Measurements from ENCODE around the gene TBL1XR1. TPM values are rescaled to one million over a fixed set of nuclear protein-coding genes. Genes with fewer than 3 reads are reported as not detected.

TBL1XR1 gene
- total and polyA plus RNA-seq, 2 of the 8 experiments (the other 6 are each of a cell fraction or from before 2014, with no cell fraction given), result 28.1 to 147 TPM

DNA sequence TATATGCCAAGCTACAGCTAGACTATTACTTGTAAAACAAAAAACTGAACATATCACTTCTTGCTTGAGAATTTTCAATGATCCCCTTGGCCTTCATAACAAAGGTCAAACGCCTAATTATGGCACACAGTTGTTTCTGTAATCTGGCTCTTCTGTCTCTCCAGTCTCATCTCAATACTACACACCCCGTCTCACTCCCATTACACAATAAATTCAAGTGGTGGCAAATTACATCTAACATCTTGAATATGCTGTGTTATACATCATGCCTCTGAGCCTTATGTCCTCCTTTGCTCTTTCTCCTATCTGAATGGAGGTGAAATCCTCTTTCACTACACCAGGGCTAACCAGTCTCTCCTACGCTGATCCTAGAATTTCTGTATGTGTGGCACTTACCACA, 140.4 kb downstream of the TBL1XR1 start:
- Histone ChIP-seq H3K56ac (replicated peaks; ENCODE audit: insufficient read length, low read depth, low read length) (no peak overlapping the region), H3K23ac (ENCODE audit: insufficient read length) (no peak overlapping the region), H3K4ac (replicated peaks; ENCODE audit: insufficient read length, low read depth, low read length) (no peak overlapping the region), H3K14ac (ENCODE audit: insufficient read length) (no peak overlapping the region), H3K9ac (replicated peaks in 1 of 4; ENCODE audit: extremely low read depth in 1 of 4, low read depth in 3 of 4, low read length in 3 of 4) (no peak overlapping the region; a peak in 1 of 7 replicates), H4K8ac (ENCODE audit: extremely low read depth, insufficient read depth, low read length) (no peak overlapping the region), H3K79me2 (ENCODE audit: control insufficient read depth in 1 of 2, insufficient read depth in 2 of 2, low read length in 2 of 2) (peaks cover 3 to 77% of the 10 kb centered on the region in 2 experiments; a peak in 3 of 4 replicates), H2BK120ac (replicated peaks; ENCODE audit: low read depth, low read length) (no peak overlapping the region), H2AK5ac (ENCODE audit: low read depth, low read length) (no peak overlapping the region), H3K23me2 (ENCODE audit: low read depth, low read length) (no peaks in the 10 kb centered on the region), H3K4me1 (replicated peaks in 1 of 4; ENCODE audit: control insufficient read depth in 3 of 4, insufficient read depth in 4 of 4, low read length in 3 of 4) (peaks cover 0 to 7% (median 0%) of the 10 kb centered on the region in 4 experiments; a peak in 1 of 7 replicates), H2BK15ac (ENCODE audit: low read length) (no peak overlapping the region), H2BK12ac (ENCODE audit: low read depth, low read length) (no peak overlapping the region), H2BK20ac (ENCODE audit: low read length) (no peak overlapping the region), H4K91ac (replicated peaks; ENCODE audit: insufficient read length, low read length) (no peak overlapping the region), H3K4me2 (ENCODE audit: insufficient read depth in 1 of 2, low read depth in 2 of 2, low read length in 2 of 2) (no peak overlapping the region), H3K18ac (ENCODE audit: extremely low read depth, low read length) (no peak overlapping the region), H2BK5ac (ENCODE audit: low read depth, low read length) (no peak overlapping the region), H3K36me3 (ENCODE audit: control insufficient read depth in 2 of 4, insufficient read depth in 4 of 4, low read length in 3 of 4) (peaks cover 0 to 9% (median 2%) of the 10 kb centered on the region in 4 experiments; a peak in 2 of 8 replicates), H3K9me3 (ENCODE audit: insufficient read depth in 2 of 2, low read depth in 1 of 2, low read length in 1 of 2) (no peaks in the 10 kb centered on the region), H3K27me3 (replicated peaks in 1 of 4; ENCODE audit: control insufficient read depth in 3 of 4, extremely low read depth in 1 of 4, insufficient read depth in 3 of 4, low read length in 3 of 4) (no peaks in the 10 kb centered on the region), H4K20me1 (replicated peaks in 1 of 2; ENCODE audit: control insufficient read depth in 1 of 2, insufficient read depth in 2 of 2, low read length in 2 of 2) (peaks cover 0 to 4% of the 10 kb centered on the region in 2 experiments), H2AFZ (ENCODE audit: low read length) (no peak overlapping the region), H3K4me3 (ENCODE audit: extremely low read depth in 1 of 4, insufficient read depth in 2 of 4, low read depth in 3 of 4, low read length in 4 of 4) (no peak overlapping the region), H3K27ac (ENCODE audit: low read depth, low read length) (no peak overlapping the region), H4K5ac (ENCODE audit: insufficient read length, low read depth, low read length) (no peak overlapping the region), H3K79me1 (ENCODE audit: low read depth, low read length) (0 out of 2 replicates have a peak, but pooled peaks cover 4% of the 10 kb centered on the region)
- CTCF ChIA-PET (ENCODE audit: partially characterized antibody), result interaction anchor here (1.8 kb wide), 1 partner anchor 35 kb away, joined by 3 read pairs; no protein-coding TSS in a partner anchor
- DNase-seq (ENCODE audit: low read depth in 1 of 2, low spot score in 2 of 2) (no peak), FAIRE-seq (no peak)
- WGBS, 2 experiments (ENCODE audit: extremely low coverage in 1 of 2, insufficient coverage in 1 of 2, insufficient read length in 1 of 2, insufficient replicate concordance in 2 of 2, low coverage in 1 of 2, low lambda C conversion rate in 2 of 2, missing lambda C conversion rate in 1 of 2), result 88% methylated on average over 3 of the region's 3 CpGs; no CpG with 5 or more reads in 1 of the 2 experiments
- POLR2A ChIA-PET (ENCODE audit: partially characterized antibody), result interaction anchor here (1.3 kb wide), 1 partner anchor 13 kb away, joined by 3 read pairs; no protein-coding TSS in a partner anchor
- TF ChIP-seq CREB1 (IDR thresholded peaks at IDR 0.05) (no peak), ATF2 (IDR thresholded peaks at IDR 0.05; ENCODE audit: low read length) (no peak), POU5F1 (IDR thresholded peaks at IDR 0.05; ENCODE audit: low read depth, low read length) (no peak)

Measured in H1 (cell line).